GM18511 (cell line): ENCODE results near the gene NHSL1.

ENCODE experiments used
- ATAC-seq: cut with Tn5 transposase; IDR thresholded peaks from one replicate; pipeline ENCODE4 v1.9.1; 2021; ENCODE audit warnings: mild to moderate bottlenecking, moderate library complexity; ENCODE audit not compliant: unreplicated experiment

The NHSL1 gene

GRCh38 chr6:138500045-138500665 lies 861 bp upstream of the NHSL1 start:
- ATAC-seq = no peak

- no peak for ATAC-seq
Observed at GRCh38 chr6:138498629-138499302, 528 bp downstream of the NHSL1 start.

DNA sequence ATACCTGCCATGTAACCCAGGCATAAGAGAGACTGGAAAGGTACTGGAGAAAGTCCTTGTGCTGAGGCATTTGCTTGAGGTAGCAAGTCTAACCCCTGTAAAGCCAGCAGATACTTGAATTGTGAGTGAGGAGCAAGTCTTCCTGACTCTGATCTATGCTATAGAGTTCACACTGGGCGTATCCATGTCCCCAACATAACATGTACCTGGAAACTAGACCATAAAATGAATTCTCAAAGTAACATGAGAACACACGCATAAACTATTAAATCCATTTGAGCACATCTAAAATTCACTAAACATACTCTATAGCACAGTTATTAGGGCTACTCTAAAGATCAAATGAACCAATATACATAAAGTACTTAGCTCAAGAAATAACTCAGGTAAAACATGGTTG lies 2.0 kb downstream of the NHSL1 start:
- no peak for ATAC-seq

DNA sequence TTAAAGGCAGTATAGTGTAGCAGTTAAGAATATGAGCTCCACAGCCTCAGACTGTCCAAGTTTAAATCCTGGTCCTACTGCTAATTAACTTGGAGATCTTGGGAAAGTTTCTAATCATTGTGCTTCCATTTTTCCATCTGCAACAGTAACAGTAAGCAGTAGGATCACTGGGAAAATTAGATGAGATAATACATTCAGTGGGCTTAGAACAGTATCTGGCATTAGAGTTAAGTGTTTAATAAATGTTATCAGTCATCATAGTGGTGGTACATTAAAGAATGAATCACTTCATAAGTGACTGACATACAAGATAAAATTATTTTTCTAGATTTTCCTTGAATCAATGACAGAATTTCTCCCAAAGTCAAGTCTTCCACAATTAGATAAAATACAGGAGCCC lies 5.0 kb downstream of the NHSL1 start:
- ATAC-seq = no peak

DNA sequence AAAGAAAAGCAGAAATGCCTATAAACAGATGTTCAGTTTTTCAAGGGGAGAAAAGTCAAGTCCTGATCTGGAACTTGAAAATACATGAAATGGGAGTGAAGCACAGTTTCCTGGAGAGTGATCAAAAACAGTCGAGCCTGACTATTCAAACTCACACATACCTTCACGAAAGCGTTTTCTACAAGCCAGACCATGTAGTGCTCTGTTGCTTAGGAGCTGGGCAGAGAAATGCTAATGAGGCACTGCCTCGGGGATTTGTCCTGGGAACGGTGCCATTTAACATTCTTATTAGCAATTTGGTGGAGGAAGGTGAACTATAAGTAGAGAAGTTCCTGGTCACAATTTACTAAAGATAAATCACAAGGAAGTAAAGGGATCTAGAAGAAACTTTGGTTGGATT lies 5.9 kb downstream of the NHSL1 start:
- ATAC-seq = no peak

- ATAC-seq = no peak
Observed at GRCh38 chr6:138492871-138493270, 6.4 kb downstream of the NHSL1 start.

DNA sequence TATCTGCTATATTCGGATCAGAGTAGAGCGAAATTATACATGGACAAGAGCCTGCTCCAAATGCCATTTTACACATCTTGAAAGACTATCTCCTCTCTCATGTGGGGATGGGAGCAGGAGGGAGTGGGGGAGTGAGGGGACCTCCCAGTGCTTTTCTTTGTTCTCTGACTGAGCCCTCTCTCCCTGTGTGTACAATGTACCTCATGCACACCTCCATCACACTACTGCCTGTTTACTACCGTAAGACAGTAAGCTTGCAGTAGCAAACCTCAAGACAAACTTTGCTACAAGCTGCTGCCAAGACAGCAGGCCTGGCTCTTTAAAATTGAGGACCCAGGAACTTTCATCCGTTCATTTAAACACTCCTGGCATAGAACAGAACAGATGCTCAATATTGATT lies 7.2 kb downstream of the NHSL1 start:
- ATAC-seq = no peak

DNA sequence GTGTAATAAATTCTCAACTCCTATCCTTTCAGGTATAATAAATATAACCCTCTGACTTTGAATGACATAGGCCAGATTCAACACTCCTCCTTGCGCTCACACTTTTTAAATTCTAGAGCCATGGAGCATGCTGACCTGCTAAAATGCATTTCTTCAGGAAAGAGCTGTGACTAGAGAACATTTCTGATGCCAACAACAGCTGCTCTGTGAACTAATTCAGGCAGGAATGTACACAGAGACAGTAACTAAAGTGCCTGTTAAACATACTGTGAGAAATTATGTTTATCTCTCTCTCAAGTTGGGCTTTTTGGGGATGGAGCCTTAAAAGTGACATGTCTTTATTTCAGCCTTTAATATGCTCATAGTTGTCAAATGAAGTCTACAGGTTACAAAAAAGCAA lies 8.3 kb downstream of the NHSL1 start:
- ATAC-seq = no peak

- no peak for ATAC-seq
Observed at GRCh38 chr6:138489846-138490245, 9.4 kb downstream of the NHSL1 start.

GRCh38 chr6:138487102-138487604 lies 12.1 kb downstream of the NHSL1 start:
- no peak for ATAC-seq

DNA sequence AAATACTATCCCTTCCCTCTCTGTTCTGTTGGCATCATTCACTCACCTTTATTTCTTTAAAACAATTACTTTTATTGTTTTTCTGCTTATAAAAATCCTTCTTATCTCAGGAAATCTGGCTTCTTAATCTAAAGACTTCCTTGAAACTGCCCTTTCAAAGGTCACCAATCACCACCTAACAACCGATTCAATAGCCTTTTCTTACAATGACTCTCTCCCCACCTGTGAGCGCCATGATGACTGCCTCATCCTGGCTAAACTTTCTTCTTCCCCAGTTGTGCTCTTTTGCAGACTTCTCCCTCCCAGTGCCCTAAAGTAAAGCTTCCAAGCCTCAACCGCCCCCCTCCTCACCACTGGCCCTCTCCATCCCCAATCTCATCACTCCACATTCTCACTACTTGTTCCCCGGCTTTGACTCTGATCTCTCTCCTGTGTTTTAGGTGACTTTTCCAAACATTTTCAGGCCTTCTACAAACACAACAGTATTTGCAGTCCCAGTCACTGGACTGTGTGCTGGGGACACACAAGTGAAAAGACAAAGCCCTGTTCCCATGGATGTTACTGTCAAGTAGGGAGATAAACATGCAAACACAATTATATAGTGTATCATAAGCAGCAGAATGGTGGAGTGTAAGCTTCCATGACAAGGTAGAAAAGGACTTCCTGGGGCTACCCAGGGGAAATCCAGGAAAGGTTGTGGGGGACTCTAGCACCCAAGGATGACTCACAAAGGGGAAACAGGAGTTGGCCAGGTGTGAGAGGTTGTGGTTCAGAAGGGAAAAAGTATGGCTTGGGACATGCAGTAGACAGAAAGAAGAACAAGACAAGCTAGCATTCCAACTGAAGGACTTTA lies 12.8 kb downstream of the NHSL1 start:
- ATAC-seq = no peak

DNA sequence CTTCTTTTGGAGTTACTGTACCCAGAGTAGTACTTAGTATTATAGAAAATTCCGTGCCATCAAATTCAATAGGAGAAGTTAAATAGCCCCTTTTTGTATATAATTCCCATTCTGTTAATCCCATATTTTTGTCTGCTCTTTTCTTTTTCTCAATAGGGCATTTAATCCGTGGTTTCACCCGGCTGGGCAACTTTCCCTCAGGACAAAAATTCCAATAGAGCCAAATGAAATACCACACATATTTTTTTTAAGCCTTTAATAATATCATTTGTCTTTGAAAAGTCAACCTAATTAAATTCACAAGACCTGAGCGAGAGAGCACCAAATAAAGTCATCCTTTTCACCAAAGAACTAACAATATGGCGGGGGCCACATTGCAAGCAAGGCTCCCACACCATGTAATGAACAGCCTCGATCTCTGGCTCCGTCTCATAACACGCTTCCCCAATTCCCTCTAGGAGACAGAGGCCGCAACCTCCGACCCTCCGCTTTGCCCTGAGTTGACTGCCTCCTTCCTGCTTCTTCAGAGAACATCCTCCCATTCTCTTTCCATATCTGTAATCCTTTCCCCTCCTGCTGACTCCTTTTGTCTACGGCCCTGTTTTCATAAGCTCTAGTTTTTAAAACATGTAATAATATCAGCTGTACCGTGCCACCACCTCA lies 13.6 kb downstream of the NHSL1 start:
- no peak for ATAC-seq

DNA sequence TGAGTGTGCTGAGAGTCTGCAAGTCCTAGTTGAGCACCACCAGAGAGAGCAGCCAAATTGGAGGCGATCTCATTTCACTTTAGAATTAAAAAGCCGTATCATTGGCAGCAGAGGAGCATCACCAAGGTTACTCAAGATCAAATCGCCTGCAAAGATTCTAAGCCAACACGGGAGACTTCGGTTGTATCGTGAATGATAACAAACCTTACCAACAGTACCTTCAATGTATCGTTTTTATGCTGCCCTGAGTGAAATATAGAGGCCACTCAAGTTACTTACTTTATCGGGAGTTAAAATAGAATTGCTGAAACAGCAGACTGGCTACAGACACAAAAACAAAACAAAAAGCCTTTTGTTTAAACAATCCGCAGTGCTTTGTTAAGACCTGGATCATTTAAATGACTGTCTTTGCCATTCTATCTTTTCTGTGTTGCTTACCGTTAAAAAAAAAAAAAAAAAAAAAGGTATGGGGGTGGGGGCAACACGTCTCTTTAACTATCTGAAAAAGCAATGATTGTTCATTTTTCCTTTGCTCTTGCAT lies 14.2 kb downstream of the NHSL1 start:
- ATAC-seq = no peak

- ATAC-seq = no peak
Observed at GRCh38 chr6:138484018-138484731, 15.1 kb downstream of the NHSL1 start.

DNA sequence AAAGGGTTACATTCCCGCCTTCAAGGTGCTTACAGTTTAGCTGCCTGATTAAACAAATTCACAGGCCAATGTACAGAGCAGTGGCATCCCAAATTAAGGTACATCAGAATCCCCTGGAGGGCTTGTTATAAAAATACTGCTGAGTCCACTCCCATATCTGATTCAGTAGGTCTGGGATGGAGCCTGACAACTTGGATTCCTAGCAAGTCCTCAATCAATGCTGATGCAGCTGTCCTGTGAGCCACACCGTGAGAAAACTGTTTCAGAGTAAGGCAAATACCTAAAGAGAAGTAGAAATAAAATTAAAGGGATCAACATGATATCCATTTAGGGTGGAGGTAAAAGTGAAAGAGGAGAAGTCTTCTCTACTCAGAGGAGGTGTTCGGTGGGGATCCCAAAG lies 16.5 kb downstream of the NHSL1 start:
- ATAC-seq = no peak

- ATAC-seq = no peak
Observed at GRCh38 chr6:138480279-138480949, 18.9 kb downstream of the NHSL1 start.

DNA sequence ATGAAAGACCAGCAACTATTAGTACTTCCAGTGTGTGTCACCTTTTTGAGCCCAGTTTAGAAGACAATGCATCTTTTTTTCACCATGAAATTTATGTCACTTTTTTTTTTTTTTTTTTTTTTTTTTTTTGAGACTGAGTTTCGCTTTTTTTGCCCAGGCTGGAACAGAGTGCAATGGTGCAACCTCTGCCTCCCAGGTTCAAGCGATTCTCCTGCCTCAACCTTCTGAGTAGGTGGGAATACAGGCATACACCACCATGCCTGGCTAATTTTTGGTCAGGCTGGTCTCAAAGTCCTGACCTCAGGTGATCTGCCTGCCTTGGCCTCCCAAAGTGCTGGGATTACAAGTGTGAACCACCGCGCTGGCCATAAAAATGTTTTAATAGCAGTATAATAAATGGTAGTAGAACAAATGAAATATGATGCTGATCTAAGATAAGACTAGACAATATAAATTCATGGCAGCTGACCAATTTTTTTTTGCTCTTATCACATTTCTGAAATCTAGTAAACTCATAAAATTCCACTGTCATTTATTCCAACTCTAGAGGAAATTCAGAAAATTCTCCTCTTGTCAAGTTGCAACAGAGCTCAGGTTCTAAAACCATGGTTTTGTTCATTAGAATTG lies 21.3 kb downstream of the NHSL1 start:
- no peak for ATAC-seq

DNA sequence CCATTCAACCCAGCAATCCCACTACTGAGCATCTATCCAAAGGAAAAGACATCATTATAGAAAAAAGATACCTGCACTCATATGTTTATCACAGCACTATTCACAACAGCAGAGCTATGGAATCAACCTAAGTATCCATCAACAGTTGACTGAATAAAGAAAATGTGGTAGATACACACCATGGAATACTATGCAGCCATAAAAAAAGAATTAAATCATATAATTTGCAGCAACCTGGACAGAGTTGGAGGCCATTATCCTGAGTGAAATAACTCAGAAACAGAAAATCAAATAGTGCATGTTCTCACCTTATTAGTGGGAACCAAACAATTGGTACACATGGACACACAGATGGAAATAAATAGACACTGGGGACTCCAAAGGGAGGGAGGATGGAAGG lies 23.2 kb downstream of the NHSL1 start:
- no peak for ATAC-seq

DNA sequence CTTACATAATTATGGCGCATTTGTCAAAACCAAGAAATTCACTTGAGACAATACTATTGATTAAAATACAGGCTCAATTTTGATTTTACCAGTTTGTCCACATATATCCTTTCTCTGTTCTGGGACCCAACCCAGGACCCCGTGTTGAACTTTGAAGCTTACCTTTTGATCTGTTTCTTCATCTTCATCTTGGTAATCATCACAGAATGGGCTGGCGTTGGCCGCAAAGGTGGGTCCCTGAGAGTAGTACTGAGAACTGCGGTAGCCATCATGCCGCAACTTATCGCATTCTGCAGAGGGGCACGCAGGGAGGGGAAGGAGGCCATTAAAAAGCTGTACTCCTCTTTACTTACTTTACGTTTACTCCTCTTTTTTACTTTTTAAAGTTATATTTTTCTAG lies 26.1 kb downstream of the NHSL1 start:
- ATAC-seq = no peak
